Activated CD8-positive, alpha-beta T cell treated with anti-CD3 and anti-CD28 coated beads for 36 hours (primary cell): ENCODE data around the gene MLC1. TPM values are rescaled to one million over a fixed set of nuclear protein-coding genes. Genes with fewer than 3 reads are reported as not detected.

Experiments used
- ATAC-seq: fragments of 200-7000 bp; cut with Tn5 transposase; one replicate; pipeline ENCODE4 v1.10.0; 2021; ENCODE audit warnings: mild to moderate bottlenecking, moderate library complexity
- CTCF ChIA-PET: fragments of 350-600 bp; sonication (Branson Sonifier 250); formaldehyde crosslinking; loops from one replicate; lab custom pipeline; 2021; ENCODE audit warnings: antibody characterized with exemption; lab: Charles Lee
- POLR2A ChIA-PET: fragments of 350-600 bp; sonication (Branson Sonifier 250); formaldehyde crosslinking; loops from one replicate; lab custom pipeline; 2021; ENCODE audit warnings: antibody characterized with exemption; lab: Charles Lee
- DNase-seq: peaks from one replicate; pipeline ENCODE4 v3.0.0-alpha.2; 2020
- H3K27ac Mint-ChIP-seq: one replicate; pipeline ENCODE4 v1.8.0; 2021; ENCODE audit warnings: mild to moderate bottlenecking, mixed read lengths
- H3K27me3 Mint-ChIP-seq: one replicate; pipeline ENCODE4 v1.8.0; 2021; ENCODE audit warnings: mixed read lengths
- H3K36me3 Mint-ChIP-seq: one replicate; pipeline ENCODE4 v1.8.0; 2021; ENCODE audit warnings: low read depth, mixed read lengths
- H3K4me1 Mint-ChIP-seq: one replicate; pipeline ENCODE4 v1.8.0; 2021; ENCODE audit warnings: low read depth, mixed read lengths
- H3K4me3 Mint-ChIP-seq: one replicate; pipeline ENCODE4 v1.8.0; 2021; ENCODE audit warnings: mild to moderate bottlenecking, moderate library complexity, mixed read lengths
- H3K9me3 Mint-ChIP-seq: one replicate; pipeline ENCODE4 v1.8.0; 2021; ENCODE audit warnings: mixed read lengths
- intact Hi-C: fragments of 100-400 bp; cut with micrococcal nuclease; formaldehyde crosslinking; loops from one replicate; pipeline ENCODE4 v1.10.0; 2022
- total RNA-seq, 2 experiments: library from RNA; stranded (reverse); gene quantifications; one replicate each; pipeline ENCODE4 v1.2.3, GENCODE V29; 2021
- TF ChIP-seq, protein P1 (sequence below): fragments of 200-600 bp; IDR thresholded peaks from one replicate; pipeline ENCODE4 v1.8.0; 2022; ENCODE audit warnings: antibody characterized with exemption, mild to moderate bottlenecking

The MLC1 gene
- total RNA-seq, 2 experiments from 2014 or later = 1.3 to 1.5 TPM

DNA sequence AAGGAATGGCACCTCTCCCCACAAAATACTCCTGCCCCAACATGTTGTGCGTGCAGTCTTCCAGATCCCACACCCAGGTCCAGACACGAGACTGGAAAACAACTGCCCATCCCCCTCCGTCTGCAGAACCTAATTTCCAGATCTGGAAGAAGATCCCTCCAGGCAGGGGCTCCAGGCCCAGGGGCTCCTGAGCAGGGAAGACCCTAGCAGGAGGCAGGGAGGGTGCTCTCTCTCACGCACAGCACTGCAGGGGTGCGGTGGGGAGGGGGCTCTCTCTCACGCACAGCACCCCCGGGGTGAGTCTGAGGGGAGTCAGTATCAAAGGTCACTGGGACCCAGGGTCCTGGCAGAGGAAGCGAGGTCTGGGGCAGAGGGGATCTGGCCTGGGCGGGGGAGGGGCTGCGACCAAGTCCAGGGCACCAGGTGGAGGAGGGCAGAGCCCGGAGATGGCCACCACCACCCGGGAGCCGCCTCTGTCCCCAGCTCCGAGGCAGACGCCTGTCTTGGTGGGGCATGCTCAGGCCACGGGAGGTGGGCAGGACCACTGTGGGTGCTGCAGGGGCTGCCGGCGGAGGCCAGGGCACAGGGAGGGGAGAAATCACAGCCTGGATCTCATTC, 1.7 kb downstream of the MLC1 start:
- POLR2A ChIA-PET = no interaction called here

DNA sequence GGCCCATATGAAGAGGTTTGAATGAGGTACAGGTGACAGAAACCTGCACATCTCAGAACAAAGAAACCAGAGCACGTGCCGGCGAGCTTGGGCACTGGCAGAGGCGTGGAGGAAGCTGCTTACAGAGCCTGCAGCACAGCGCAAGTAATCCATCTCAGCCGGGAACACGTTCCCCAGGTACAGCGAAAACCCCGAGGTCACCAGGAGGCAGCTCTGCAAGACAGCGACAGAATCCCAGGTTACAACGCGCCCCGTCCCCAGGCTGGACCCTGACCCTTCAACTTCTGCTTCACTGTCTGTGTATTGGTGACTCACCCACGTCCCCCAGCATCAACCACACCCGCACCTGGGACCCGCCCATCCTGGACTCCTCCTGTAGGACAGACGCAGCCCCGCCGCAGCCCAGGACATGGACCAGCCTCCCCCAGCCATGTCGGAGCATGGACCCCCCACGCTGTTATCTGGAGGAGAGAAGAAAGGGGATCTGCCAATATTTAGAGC, 2.2 kb downstream of the MLC1 start:
- ChIA-PET CTCF (no interaction called here), POLR2A (no interaction called here)
- Mint-ChIP-seq H3K36me3 (peaks cover 12% of the 10 kb centered on the region), H3K4me3 (no peak overlapping the region), H3K27me3 (peaks cover 11% of the 10 kb centered on the region), H3K27ac (no peak overlapping the region), H3K4me1 (peaks cover 4% of the 10 kb centered on the region), H3K9me3 (peaks cover 12% of the 10 kb centered on the region)
- ATAC-seq (no peak), DNase-seq (no peak)
- intact Hi-C loops = no loop called here
- TF ChIP-seq, protein P1, sequence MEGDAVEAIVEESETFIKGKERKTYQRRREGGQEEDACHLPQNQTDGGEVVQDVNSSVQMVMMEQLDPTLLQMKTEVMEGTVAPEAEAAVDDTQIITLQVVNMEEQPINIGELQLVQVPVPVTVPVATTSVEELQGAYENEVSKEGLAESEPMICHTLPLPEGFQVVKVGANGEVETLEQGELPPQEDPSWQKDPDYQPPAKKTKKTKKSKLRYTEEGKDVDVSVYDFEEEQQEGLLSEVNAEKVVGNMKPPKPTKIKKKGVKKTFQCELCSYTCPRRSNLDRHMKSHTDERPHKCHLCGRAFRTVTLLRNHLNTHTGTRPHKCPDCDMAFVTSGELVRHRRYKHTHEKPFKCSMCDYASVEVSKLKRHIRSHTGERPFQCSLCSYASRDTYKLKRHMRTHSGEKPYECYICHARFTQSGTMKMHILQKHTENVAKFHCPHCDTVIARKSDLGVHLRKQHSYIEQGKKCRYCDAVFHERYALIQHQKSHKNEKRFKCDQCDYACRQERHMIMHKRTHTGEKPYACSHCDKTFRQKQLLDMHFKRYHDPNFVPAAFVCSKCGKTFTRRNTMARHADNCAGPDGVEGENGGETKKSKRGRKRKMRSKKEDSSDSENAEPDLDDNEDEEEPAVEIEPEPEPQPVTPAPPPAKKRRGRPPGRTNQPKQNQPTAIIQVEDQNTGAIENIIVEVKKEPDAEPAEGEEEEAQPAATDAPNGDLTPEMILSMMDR = no peak

More for the DNA sequence above, 1.7 kb downstream of the MLC1 start:
- Mint-ChIP-seq H3K27ac (no peak overlapping the region), H3K4me3 (no peak overlapping the region), H3K27me3 (peaks cover 11% of the 10 kb centered on the region), H3K4me1 (peaks cover 4% of the 10 kb centered on the region), H3K9me3 (peaks cover 12% of the 10 kb centered on the region), H3K36me3 (peaks cover 12% of the 10 kb centered on the region)
- no peak for DNase-seq
- intact Hi-C loops = no loop called here
- TF ChIP-seq, protein P1 = no peak
- ATAC-seq = no peak
- CTCF ChIA-PET = interaction anchor here (3.0 kb wide), 1 partner anchor 153 kb away, joined by 8 read pairs; no protein-coding TSS in a partner anchor

DNA sequence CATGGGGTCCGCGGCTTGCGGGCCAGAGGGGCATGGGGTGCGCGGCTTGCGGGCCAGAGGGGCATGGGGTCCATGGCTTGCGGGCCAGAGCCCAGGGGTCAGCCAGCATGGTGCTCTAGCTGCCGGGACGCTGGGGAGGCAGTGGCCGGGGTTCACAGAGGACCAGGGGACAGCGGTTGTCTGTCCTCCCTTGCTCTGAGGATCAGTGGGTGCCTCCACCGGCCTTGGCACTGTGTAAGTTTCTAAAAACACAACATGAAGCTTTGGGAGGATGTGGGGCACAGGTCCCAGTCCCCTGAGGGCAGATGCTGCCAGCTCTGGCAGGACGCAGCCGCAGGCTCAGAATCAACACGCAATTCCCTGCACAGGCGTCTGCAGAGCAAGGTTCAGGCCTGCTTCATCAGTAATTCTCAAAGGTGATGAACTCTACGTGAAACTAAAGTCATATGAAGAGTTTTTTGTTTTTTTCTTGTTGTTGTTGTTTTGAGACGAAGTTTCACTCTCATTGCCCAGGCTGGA, 3.0 kb downstream of the MLC1 start:
- ATAC-seq = no peak
- Mint-ChIP-seq H3K27ac (no peak overlapping the region), H3K4me1 (peaks cover 4% of the 10 kb centered on the region), H3K36me3 (peaks cover 7% of the 10 kb centered on the region), H3K4me3 (no peak overlapping the region), H3K27me3 (peaks cover 7% of the 10 kb centered on the region), H3K9me3 (peaks cover 8% of the 10 kb centered on the region)
- TF ChIP-seq, protein P1 = no peak
- intact Hi-C loops = no loop called here
- ChIA-PET POLR2A (interaction anchor here (0.6 kb wide), 1 partner anchor 54 kb away, joined by 4 read pairs; no protein-coding TSS in a partner anchor), CTCF (no interaction called here)
- no peak for DNase-seq

DNA sequence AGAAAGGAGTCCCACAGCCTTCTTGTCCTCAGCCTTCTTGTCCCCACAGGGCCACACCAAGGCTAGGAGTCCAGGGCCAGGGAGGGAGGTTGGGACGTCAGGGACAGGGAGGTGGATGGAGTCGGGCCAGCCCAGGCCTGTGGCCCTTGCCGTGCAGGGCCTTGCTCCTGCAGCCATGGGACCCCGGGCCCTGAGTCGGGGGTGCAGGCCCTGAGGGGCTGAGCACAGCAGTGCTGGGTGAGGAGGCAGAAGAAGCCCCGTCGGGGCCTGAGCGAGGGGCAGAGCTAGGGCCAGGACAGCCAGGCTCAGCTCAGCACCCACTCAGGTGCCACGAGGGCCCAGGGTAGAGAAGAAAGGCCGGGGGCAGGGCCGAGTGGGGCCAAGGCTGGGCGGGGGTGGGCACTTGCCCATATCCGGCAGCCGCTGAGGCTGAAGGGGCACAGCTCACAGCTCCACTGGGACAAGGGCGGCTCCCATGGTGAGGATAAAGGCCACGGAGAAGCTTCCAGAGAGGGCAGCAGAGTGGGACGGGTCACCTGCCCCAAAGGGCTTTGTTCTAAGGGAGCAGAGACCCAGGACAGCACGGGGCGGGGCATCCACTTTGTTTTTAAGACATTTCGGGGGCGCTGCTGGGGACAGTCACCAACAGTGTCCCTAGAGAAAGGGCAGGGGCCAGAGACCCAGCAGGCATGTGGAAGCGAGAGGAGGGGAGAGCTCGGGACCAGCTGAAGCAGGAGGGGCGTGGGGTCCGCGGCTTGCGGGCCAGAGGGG, 3.6 kb downstream of the MLC1 start:
- no peak overlapping the region for H3K27ac Mint-ChIP-seq
- ChIA-PET POLR2A (no interaction called here), CTCF (no interaction called here)
- H3K4me1 Mint-ChIP-seq = peaks cover 4% of the 10 kb centered on the region
- TF ChIP-seq, protein P1 = no peak
- H3K27me3 Mint-ChIP-seq = peaks cover 2% of the 10 kb centered on the region
- H3K9me3 Mint-ChIP-seq = peaks cover 1% of the 10 kb centered on the region
- intact Hi-C loops = no loop called here
- H3K36me3 Mint-ChIP-seq = peaks cover under 1% of the 10 kb centered on the region
- DNase-seq (no peak), ATAC-seq (no peak)
- no peak overlapping the region for H3K4me3 Mint-ChIP-seq
